ENCODE data around the gene MVB12B. TPM values are rescaled to one million over a fixed set of nuclear protein-coding genes. Genes with fewer than 3 reads are reported as not detected.
"Not testable (repeated sequence)": the region's sequence is repeated elsewhere in the genome, so short reads cannot be mapped to it uniquely, and the experiment has no call there.

The MVB12B gene
- total RNA-seq, 1 experiment from 2014 or later = 5.8 TPM

DNA sequence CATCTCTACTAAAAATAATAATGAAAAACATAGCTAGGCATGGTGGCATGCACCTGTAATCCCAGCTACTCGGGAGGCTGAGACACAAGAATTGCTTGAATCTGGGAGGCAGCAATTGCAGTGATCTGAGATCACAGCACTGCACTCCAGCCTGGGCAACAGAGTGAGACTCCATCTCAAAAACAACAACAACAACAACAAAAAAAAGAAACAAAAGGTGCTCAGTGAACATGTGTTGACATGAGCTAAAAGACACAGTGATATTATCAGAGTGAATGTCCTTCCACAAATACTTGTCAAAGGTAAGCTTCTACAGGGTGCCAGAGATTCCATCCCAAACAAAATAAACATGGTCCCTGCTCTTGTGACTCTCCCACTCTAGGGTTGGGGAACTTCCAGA, 211.9 kb downstream of the MVB12B start:
- Histone ChIP-seq H3K27me3 (ENCODE audit: insufficient read depth, low read length) (no peaks in the 10 kb centered on the region; the same call in 1 of the 2 replicates), H3K79me2 (ENCODE audit: insufficient read depth, low read length) (no peaks in the 10 kb centered on the region), H4K8ac (replicated peaks; ENCODE audit: insufficient read length, low read depth, low read length) (no peak overlapping the region), H3K18ac (ENCODE audit: insufficient read length, low read depth, low read length) (no peak overlapping the region), H2BK12ac (ENCODE audit: insufficient read length, low read depth, low read length) (no peak overlapping the region), H3K9ac (ENCODE audit: extremely low read depth, insufficient read length, low read length) (no peak overlapping the region), H3K27ac (ENCODE audit: insufficient read length, low read depth, low read length) (no peak overlapping the region), H3K4me2 (ENCODE audit: insufficient read depth, insufficient read length, low read length) (no peak overlapping the region), H3K79me1 (ENCODE audit: insufficient read depth, low read depth, low read length, poor library complexity, severe bottlenecking) (no peaks in the 10 kb centered on the region), H4K91ac (ENCODE audit: insufficient read length, low read depth, low read length) (no peak overlapping the region), H3T11ph (ENCODE audit: low read length) (no peak overlapping the region), H3K9me3 (ENCODE audit: control insufficient read depth, low read depth, low read length) (no peaks in the 10 kb centered on the region), H4K20me1 (ENCODE audit: control insufficient read depth, insufficient read depth, insufficient read length) (no peaks in the 10 kb centered on the region), H2AK5ac (ENCODE audit: insufficient read length, low read length) (no peak overlapping the region), H3K23me2 (ENCODE audit: insufficient read length, low read depth, low read length, poor library complexity, severe bottlenecking) (no peaks in the 10 kb centered on the region), H3K56ac (ENCODE audit: insufficient read length, low read depth, low read length) (no peak overlapping the region), H3K4me1 (ENCODE audit: insufficient read depth, low read length) (peaks cover 3% of the 10 kb centered on the region; the same call in 1 of the 2 replicates), H3K14ac (ENCODE audit: insufficient read depth, low read length) (no peak overlapping the region), H2BK5ac (ENCODE audit: insufficient read length, low read length) (no peak overlapping the region), H3K23ac (ENCODE audit: insufficient read length, low read depth, low read length) (no peak overlapping the region), H4K5ac (ENCODE audit: insufficient read length, low read depth, low read length) (no peak overlapping the region), H2BK15ac (ENCODE audit: low read depth, low read length) (no peak overlapping the region), H2AFZ (ENCODE audit: low read length) (no peak overlapping the region), H2BK20ac (ENCODE audit: low read depth, low read length, poor library complexity, severe bottlenecking) (no peak overlapping the region), H3K4ac (ENCODE audit: low read depth, low read length) (no peak overlapping the region), H2BK120ac (ENCODE audit: low read depth, low read length, poor library complexity, severe bottlenecking) (no peak overlapping the region)
- peaks cover 13% of the 10 kb centered on the region for H3K27me3 Mint-ChIP-seq (ENCODE audit: low read depth)
- H3K4me1 Mint-ChIP-seq = peaks cover 25 to 36% of the 10 kb centered on the region in 2 experiments
- TF ChIP-seq, protein P1, sequence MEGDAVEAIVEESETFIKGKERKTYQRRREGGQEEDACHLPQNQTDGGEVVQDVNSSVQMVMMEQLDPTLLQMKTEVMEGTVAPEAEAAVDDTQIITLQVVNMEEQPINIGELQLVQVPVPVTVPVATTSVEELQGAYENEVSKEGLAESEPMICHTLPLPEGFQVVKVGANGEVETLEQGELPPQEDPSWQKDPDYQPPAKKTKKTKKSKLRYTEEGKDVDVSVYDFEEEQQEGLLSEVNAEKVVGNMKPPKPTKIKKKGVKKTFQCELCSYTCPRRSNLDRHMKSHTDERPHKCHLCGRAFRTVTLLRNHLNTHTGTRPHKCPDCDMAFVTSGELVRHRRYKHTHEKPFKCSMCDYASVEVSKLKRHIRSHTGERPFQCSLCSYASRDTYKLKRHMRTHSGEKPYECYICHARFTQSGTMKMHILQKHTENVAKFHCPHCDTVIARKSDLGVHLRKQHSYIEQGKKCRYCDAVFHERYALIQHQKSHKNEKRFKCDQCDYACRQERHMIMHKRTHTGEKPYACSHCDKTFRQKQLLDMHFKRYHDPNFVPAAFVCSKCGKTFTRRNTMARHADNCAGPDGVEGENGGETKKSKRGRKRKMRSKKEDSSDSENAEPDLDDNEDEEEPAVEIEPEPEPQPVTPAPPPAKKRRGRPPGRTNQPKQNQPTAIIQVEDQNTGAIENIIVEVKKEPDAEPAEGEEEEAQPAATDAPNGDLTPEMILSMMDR (conservative IDR thresholded peaks at IDR 0.05) = no peak
- WGBS (ENCODE audit: extremely low coverage, insufficient read length, low lambda C conversion rate) = no CpG with 5 or more reads among the region's 1 CpG
- no peaks in the 10 kb centered on the region for H3K36me3 Mint-ChIP-seq (ENCODE audit: insufficient read depth in 1 of 3, low read depth in 3 of 3)
- no peak for DNase-seq
- H3K27ac Mint-ChIP-seq = no peak overlapping the region
- no peak overlapping the region for H3K4me3 Mint-ChIP-seq
- H3K9me3 Mint-ChIP-seq = no peaks in the 10 kb centered on the region

DNA sequence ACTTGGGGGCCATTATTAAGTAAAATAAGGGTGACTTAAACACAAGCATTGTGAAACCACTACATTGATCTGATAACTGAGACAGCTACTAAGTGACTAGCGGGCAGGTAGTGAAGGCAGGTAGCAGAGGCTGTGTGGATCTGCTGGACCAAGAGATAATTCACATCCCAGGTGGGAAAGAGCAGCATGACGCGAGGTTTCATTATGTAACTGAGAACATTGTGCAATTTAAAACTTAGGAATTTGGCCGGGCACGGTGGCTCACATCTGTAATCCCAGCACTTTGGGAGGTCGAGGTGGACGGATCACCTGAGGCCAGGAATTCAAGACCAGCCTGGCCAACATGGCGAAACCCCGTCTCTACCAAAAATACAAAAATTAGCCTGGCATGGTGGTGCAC, 213.8 kb downstream of the MVB12B start:
- H3K36me3 Mint-ChIP-seq (ENCODE audit: insufficient read depth in 1 of 3, low read depth in 3 of 3); H3K4me2 ChIP-seq (ENCODE audit: insufficient read depth, insufficient read length, low read length); H3T11ph ChIP-seq (ENCODE audit: low read length); H2BK12ac ChIP-seq (ENCODE audit: insufficient read length, low read depth, low read length); H3K56ac ChIP-seq (ENCODE audit: insufficient read length, low read depth, low read length); H4K20me1 ChIP-seq (ENCODE audit: control insufficient read depth, insufficient read depth, insufficient read length); H3K27ac Mint-ChIP-seq; H3K4me1 ChIP-seq (ENCODE audit: insufficient read depth, low read length); H3K27me3 Mint-ChIP-seq (ENCODE audit: low read depth); H2BK15ac ChIP-seq (ENCODE audit: low read depth, low read length); H3K18ac ChIP-seq (ENCODE audit: insufficient read length, low read depth, low read length); H3K4ac ChIP-seq (ENCODE audit: low read depth, low read length); H3K79me2 ChIP-seq (ENCODE audit: insufficient read depth, low read length); H3K23ac ChIP-seq (ENCODE audit: insufficient read length, low read depth, low read length); H2BK5ac ChIP-seq (ENCODE audit: insufficient read length, low read length); DNase-seq; H3K9ac ChIP-seq (ENCODE audit: extremely low read depth, insufficient read length, low read length); H4K8ac ChIP-seq (replicated peaks; ENCODE audit: insufficient read length, low read depth, low read length); H3K4me3 Mint-ChIP-seq; H4K91ac ChIP-seq (ENCODE audit: insufficient read length, low read depth, low read length); H3K14ac ChIP-seq (ENCODE audit: insufficient read depth, low read length); H3K9me3 ChIP-seq (ENCODE audit: control insufficient read depth, low read depth, low read length); H3K27ac ChIP-seq (ENCODE audit: insufficient read length, low read depth, low read length); H3K79me1 ChIP-seq (ENCODE audit: insufficient read depth, low read depth, low read length, poor library complexity, severe bottlenecking); H2AFZ ChIP-seq (ENCODE audit: low read length); H2AK5ac ChIP-seq (ENCODE audit: insufficient read length, low read length); H2BK120ac ChIP-seq (ENCODE audit: low read depth, low read length, poor library complexity, severe bottlenecking); H3K27me3 ChIP-seq (ENCODE audit: insufficient read depth, low read length); H2BK20ac ChIP-seq (ENCODE audit: low read depth, low read length, poor library complexity, severe bottlenecking); H4K5ac ChIP-seq (ENCODE audit: insufficient read length, low read depth, low read length); H3K9me3 Mint-ChIP-seq; H3K23me2 ChIP-seq (ENCODE audit: insufficient read length, low read depth, low read length, poor library complexity, severe bottlenecking): not testable (repeated sequence)
- WGBS (ENCODE audit: extremely low coverage, insufficient read length, low lambda C conversion rate) = no CpG with 5 or more reads among the region's 9 CpGs
- H3K4me1 Mint-ChIP-seq = peaks cover 7 to 18% of the 10 kb centered on the region in 2 experiments
